PC-9 (cell line): ENCODE measurements around the gene ATP23. TPM values are rescaled to one million over a fixed set of nuclear protein-coding genes. Genes with fewer than 3 reads are reported as not detected.
A peak's percentile ranks its signal among the peaks of the same experiment; 100 is the strongest.

ENCODE experiments used
- BruUV-seq: library from RNA; stranded (reverse); fragments of 400-500 nt; replicated peaks from 2 replicates; lab custom pipeline; 2021; lab: Mats Ljungman, UMichigan
- CTCF ChIA-PET: fragments of 300-600 bp; sonication (Branson Sonifier 250); formaldehyde crosslinking; loops from one replicate; lab custom pipeline; 2022; ENCODE audit warnings: antibody characterized with exemption; lab: Charles Lee
- POLR2A ChIA-PET: fragments of 300-600 bp; sonication (Branson Sonifier 250); formaldehyde crosslinking; loops from one replicate; lab custom pipeline; 2022; ENCODE audit warnings: antibody characterized with exemption; ENCODE audit not compliant: unreplicated experiment; lab: Charles Lee
- DNase-seq, 2 experiments: peaks; one replicate each; pipeline versions ENCODE4 v3.0.0 to v3.0.0-alpha.2; 2015 to 2022; ENCODE audit warnings: mixed read lengths in 1 of 2
- H2AFZ ChIP-seq: fragments of 200-600 bp; sonication (generic); 2 replicates; pipeline ENCODE4 v1.8.1; 2017; ENCODE audit warnings: antibody characterized with exemption
- H3F3A ChIP-seq: fragments of 200-600 bp; sonication (generic); 2 replicates; pipeline ENCODE4 v1.8.1; 2017; ENCODE audit warnings: antibody characterized with exemption, mild to moderate bottlenecking, low read depth; ENCODE audit not compliant: insufficient read depth
- H3K27ac ChIP-seq: fragments of 200-600 bp; sonication (generic); 2 replicates; pipeline ENCODE4 v1.6.1; 2016; ENCODE audit warnings: mixed run types
- H3K27me3 ChIP-seq: fragments of 200-600 bp; sonication (generic); 2 replicates; pipeline ENCODE4 v1.6.1; 2016; ENCODE audit warnings: low read depth, mixed run types; ENCODE audit not compliant: insufficient read depth
- H3K36me3 ChIP-seq: fragments of 200-600 bp; sonication (generic); 2 replicates; pipeline ENCODE4 v1.6.1; 2016; ENCODE audit warnings: low read depth, mixed run types
- H3K4me1 ChIP-seq: fragments of 200-600 bp; sonication (generic); replicated peaks from 2 replicates; pipeline ENCODE4 v1.6.1; 2016; ENCODE audit warnings: mixed run types; ENCODE audit not compliant: insufficient read depth
- H3K4me2 ChIP-seq: fragments of 200-600 bp; sonication (generic); 2 replicates; pipeline ENCODE4 v1.6.1; 2017; ENCODE audit warnings: mixed run types
- H3K4me3 ChIP-seq: fragments of 200-600 bp; sonication (generic); 2 replicates; pipeline ENCODE4 v1.6.1; 2016; ENCODE audit warnings: mixed run types
- H3K79me2 ChIP-seq: fragments of 200-600 bp; sonication (generic); 2 replicates; pipeline ENCODE4 v1.6.1; 2017; ENCODE audit warnings: low read depth, mixed run types
- H3K9me2 ChIP-seq: fragments of 200-600 bp; sonication (generic); 2 replicates; pipeline ENCODE4 v1.8.1; 2017; ENCODE audit warnings: mild to moderate bottlenecking; ENCODE audit not compliant: insufficient read depth
- H3K9me3 ChIP-seq: fragments of 200-600 bp; sonication (generic); 2 replicates; pipeline ENCODE4 v1.8.1; 2016; ENCODE audit warnings: low read depth; ENCODE audit not compliant: insufficient read depth
- H4K20me1 ChIP-seq: fragments of 200-600 bp; sonication (generic); 2 replicates; pipeline ENCODE4 v1.8.1; 2017; ENCODE audit not compliant: insufficient read depth
- CTCF ChIP-seq: fragments of 200-600 bp; sonication (generic); conservative IDR thresholded peaks from 2 replicates; pipeline ENCODE4 v1.6.1; 2017; ENCODE audit warnings: mixed run types, antibody characterized with exemption, mild to moderate bottlenecking, moderate library complexity
- EZH2 ChIP-seq: fragments of 200-600 bp; sonication (generic); IDR thresholded peaks from 2 replicates; pipeline ENCODE4 v1.8.0; 2017; ENCODE audit warnings: antibody characterized with exemption, low read depth
- intact Hi-C: fragments of 100-400 bp; cut with micrococcal nuclease; formaldehyde crosslinking; loops from one replicate; pipeline ENCODE4 v1.10.0; 2022; ENCODE audit not compliant: unreplicated experiment
- total RNA-seq: library from RNA; stranded (reverse); gene quantifications from 2 replicates; pipeline ENCODE4 v1.2.3, GENCODE V29; 2021

ATP23 gene
- total RNA-seq, 1 experiment from 2014 or later = 6.5 TPM

- intact Hi-C loops = loop anchor here (5.0 kb wide), 2 partner anchors 74 to 319 kb away; no protein-coding TSS in a partner anchor
- Histone ChIP-seq H2AFZ (no peak overlapping the region), H3K79me2 (no peaks in the 10 kb centered on the region), H3K4me1 (no peaks in the 10 kb centered on the region), H3K27ac (no peak overlapping the region), H3F3A (no peaks in the 10 kb centered on the region), H3K4me3 (no peak overlapping the region), H3K9me2 (no peaks in the 10 kb centered on the region), H3K4me2 (no peak overlapping the region), H4K20me1 (no peaks in the 10 kb centered on the region), H3K36me3 (no peaks in the 10 kb centered on the region), H3K9me3 (no peaks in the 10 kb centered on the region), H3K27me3 (no peaks in the 10 kb centered on the region)
- no TSS peak for BruUV-seq
- DNase-seq = no peak
- ChIA-PET CTCF (no interaction called here), POLR2A (no interaction called here)
- TF ChIP-seq CTCF (peak; percentile 59), EZH2 (no peak)
These were observed 51.7 kb downstream of the ATP23 start for GRCh38 chr12:57993030-57993429.

- Histone ChIP-seq H3K9me2 (no peaks in the 10 kb centered on the region), H3K79me2 (no peaks in the 10 kb centered on the region), H3K27me3 (no peaks in the 10 kb centered on the region), H3K36me3 (no peaks in the 10 kb centered on the region), H3K9me3 (no peaks in the 10 kb centered on the region; the same call in 1 of the 2 replicates), H3K4me3 (no peak overlapping the region), H3K27ac (no peak overlapping the region), H3F3A (no peaks in the 10 kb centered on the region), H3K4me2 (no peak overlapping the region), H2AFZ (no peak overlapping the region), H3K4me1 (no peaks in the 10 kb centered on the region), H4K20me1 (no peaks in the 10 kb centered on the region)
- intact Hi-C loops = loop anchor here (5.0 kb wide), 2 partner anchors 73 to 318 kb away; no protein-coding TSS in a partner anchor
- no peak for TF ChIP-seq CTCF
- no peak for TF ChIP-seq EZH2
- CTCF ChIA-PET = no interaction called here
- BruUV-seq = no TSS peak
- DNase-seq = no peak
- POLR2A ChIA-PET = no interaction called here
These were observed 52.5 kb downstream of the ATP23 start for GRCh38 chr12:57993834-57994233.

GRCh38 chr12:57996520-57996919 lies 55.2 kb downstream of the ATP23 start:
- no peaks in the 10 kb centered on the region for H3K9me2 ChIP-seq
- no peak overlapping the region for H3K27ac ChIP-seq
- BruUV-seq = no TSS peak
- intact Hi-C loops = no loop called here
- no peaks in the 10 kb centered on the region for H3F3A ChIP-seq
- H4K20me1 ChIP-seq = no peaks in the 10 kb centered on the region
- TF ChIP-seq CTCF (no peak), EZH2 (no peak)
- no peaks in the 10 kb centered on the region for H3K79me2 ChIP-seq
- H3K4me3 ChIP-seq = no peak overlapping the region
- DNase-seq = no peak
- H3K36me3 ChIP-seq = no peaks in the 10 kb centered on the region
- peaks cover 12% of the 10 kb centered on the region; the same call in 1 of the 2 replicates for H3K9me3 ChIP-seq
- POLR2A ChIA-PET = no interaction called here
- H3K27me3 ChIP-seq = no peaks in the 10 kb centered on the region
- H3K4me2 ChIP-seq = no peak overlapping the region
- H2AFZ ChIP-seq = no peak overlapping the region
- CTCF ChIA-PET = no interaction called here
- H3K4me1 ChIP-seq = no peaks in the 10 kb centered on the region
